GM19328 (cell line): ENCODE measurements around the gene ATP8B3.

Experiments
- ATAC-seq: cut with Tn5 transposase; IDR thresholded peaks from one replicate; pipeline ENCODE4 v1.9.1; 2021; ENCODE audit warnings: mild to moderate bottlenecking, moderate library complexity; ENCODE audit not compliant: unreplicated experiment

The ATP8B3 gene

GRCh38 chr19:1816530-1817298 lies 4.6 kb upstream of the ATP8B3 start:
- no peak for ATAC-seq

GRCh38 chr19:1815605-1816529 lies 3.8 kb upstream of the ATP8B3 start:
- no peak for ATAC-seq

GRCh38 chr19:1814833-1815604 lies 2.9 kb upstream of the ATP8B3 start:
- no peak for ATAC-seq

GRCh38 chr19:1814391-1814790 lies 2.3 kb upstream of the ATP8B3 start:
- no peak for ATAC-seq

GRCh38 chr19:1813192-1814182 lies 1.4 kb upstream of the ATP8B3 start:
- ATAC-seq: no peak

- ATAC-seq: peak; percentile 75
Measured at GRCh38 chr19:1812426-1813191, 533 bp upstream of the ATP8B3 start.

- no peak for ATAC-seq
Measured at GRCh38 chr19:1811472-1811894, 593 bp downstream of the ATP8B3 start.

GRCh38 chr19:1810439-1811160 lies 1.5 kb downstream of the ATP8B3 start:
- ATAC-seq: no peak

GRCh38 chr19:1809678-1810077 lies 2.4 kb downstream of the ATP8B3 start:
- no peak for ATAC-seq

- no peak for ATAC-seq
Measured at GRCh38 chr19:1808395-1808731, 3.7 kb downstream of the ATP8B3 start.

- ATAC-seq: no peak
Measured at GRCh38 chr19:1807695-1808394, 4.2 kb downstream of the ATP8B3 start.

GRCh38 chr19:1807030-1807694 lies 4.9 kb downstream of the ATP8B3 start:
- no peak for ATAC-seq

GRCh38 chr19:1806184-1807029 lies 5.7 kb downstream of the ATP8B3 start:
- no peak for ATAC-seq

GRCh38 chr19:1805401-1806183 lies 6.5 kb downstream of the ATP8B3 start:
- ATAC-seq: no peak

- ATAC-seq: no peak
Measured at GRCh38 chr19:1804858-1805257, 7.2 kb downstream of the ATP8B3 start.
